ENCODE results near the gene VWF.

The VWF gene

DNA sequence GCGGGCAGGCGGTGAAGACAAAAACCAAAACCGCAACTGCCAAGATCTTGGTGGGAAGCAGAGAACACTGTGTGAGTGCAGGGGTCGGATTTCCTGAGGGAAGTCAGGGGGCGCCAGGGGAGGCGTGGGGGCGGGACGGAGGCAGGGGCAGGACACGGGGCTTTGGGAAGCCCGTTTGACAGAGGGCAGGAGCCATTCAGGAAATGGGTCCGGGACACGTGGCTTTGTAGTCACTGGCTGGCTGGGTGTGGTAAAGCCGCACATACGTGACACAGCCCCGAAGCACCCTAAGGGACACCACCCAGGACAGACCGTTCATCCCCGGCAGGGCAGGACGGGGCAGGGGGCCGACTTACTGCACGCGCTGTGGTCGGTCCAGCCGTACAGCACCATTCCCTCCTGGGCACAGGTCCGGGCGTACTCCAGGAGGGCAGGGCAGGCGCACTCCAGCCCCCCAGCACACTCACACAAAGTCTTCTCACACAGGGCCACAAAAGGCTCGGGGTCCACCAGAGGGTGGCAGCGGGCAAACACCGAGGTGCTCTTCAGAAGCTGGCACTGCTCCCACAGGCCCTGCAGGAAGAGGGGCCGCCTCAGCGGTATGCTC lies 49.4 kb downstream of the VWF start:
- no peak for DNase-seq

DNA sequence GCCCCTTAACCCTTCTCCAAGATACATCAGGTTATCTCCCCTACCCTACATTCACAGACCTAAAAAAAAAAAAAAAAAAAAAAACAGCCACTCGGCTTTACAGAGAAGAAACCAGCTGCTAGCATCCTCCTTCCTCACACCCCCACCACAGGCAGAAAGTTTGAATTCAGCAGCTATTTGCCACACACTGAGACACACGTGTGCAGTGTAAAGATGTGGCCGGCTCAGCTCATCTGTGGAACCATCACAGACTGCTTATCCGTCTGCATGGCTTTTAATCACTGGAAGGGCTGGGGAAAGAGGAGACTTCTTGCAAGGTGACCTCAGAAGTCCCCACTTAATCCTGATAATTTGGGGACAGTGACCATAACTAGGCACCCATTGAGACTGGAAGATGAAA lies 50.0 kb downstream of the VWF start:
- no peak for DNase-seq

DNA sequence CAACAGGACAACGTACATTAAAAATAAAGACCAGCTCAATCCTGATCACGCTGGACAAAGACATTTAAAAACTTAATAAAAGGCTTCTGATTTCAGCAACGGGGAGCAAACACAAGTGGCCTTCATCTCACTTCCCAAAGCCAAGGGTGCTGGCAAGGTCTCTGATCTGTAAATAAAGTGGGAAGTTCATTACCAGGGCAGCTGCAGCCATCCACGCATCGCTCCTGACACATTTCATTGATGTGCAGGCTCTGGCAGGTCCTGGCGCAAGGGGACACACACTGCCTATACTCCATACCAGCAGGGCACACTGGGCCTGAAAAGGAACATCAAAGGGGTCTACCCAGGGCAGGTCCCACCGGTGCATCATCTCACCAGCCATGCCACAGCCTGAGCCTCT lies 51.0 kb downstream of the VWF start:
- no peak for DNase-seq

DNA sequence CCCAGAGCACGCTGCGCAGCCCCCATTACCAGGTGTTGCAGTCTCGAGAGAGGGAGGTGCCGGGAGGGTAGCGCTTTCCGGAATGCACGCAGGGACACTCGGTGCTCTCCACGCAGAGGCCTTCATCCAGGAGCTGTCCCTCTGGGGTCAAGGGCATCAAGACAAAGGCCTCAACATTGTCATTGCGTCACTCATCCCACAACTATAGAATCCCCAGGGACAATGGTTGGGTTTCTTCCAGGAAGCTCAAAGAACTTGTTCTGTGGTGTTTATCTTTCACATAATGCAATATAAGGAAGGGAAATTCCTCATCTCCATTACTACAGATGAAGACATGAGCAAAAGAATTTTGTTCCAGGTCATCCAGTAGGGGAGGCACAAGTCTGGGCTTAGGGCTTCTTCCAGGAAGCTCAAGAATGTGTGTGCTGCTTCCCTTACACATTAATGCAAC lies 52.1 kb downstream of the VWF start:
- DNase-seq = no peak

DNA sequence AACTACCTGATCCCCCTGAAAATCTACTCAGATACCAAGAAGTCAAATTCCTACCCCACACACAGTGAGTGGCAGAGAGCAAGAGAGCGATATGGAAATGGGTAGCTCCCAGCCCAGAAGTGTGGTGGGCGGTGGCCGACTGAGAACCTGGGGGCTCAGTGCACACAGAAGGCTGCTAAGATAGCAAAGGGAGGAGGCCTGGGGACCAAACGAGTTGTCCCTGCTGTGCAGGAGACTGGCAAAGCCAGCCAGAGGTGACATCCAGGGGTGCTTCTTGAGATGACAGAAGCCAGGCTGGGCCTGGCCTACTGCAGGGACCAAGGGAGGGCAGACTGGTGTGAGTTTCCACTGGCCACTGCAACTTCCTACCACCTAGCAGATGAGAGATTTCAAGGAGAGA lies 52.9 kb downstream of the VWF start:
- DNase-seq = no peak

DNA sequence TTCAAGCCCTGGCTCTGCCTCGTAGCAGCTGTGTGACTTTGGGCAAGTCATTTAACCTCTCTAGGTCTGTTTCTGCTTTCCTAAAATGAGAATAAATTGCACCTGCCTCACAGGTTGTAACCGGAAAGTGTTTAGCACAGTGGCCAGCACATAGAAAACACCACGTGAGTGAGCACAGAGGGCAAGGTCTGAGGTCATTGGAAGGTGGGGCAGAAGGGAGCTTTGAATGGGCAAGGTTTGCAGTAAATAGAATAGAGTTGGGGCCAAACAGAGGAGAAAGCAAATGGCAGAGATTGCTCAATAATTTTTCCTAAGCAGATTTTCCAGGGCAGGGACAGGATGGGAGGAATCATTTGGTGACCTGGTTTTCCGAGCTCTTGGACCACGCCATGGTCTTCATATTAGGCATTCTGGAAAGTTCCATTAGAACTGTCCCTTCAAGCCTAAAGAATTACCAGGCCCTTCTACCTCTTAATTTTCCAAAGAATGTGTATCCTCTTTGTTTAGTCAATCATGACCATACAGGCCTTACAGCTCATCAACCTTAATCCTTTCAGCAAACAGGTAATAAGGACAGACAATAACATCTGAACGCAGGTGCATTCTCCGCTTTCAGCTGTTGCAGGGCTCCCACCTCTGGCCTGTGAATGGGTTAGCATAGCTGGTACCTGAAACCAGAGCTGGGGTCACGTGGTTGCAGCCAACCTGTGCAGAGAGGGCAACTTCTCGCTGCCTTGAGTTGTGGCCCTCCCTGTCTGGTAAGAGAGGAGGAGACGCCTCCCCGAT lies 53.8 kb downstream of the VWF start:
- no peak for DNase-seq

DNA sequence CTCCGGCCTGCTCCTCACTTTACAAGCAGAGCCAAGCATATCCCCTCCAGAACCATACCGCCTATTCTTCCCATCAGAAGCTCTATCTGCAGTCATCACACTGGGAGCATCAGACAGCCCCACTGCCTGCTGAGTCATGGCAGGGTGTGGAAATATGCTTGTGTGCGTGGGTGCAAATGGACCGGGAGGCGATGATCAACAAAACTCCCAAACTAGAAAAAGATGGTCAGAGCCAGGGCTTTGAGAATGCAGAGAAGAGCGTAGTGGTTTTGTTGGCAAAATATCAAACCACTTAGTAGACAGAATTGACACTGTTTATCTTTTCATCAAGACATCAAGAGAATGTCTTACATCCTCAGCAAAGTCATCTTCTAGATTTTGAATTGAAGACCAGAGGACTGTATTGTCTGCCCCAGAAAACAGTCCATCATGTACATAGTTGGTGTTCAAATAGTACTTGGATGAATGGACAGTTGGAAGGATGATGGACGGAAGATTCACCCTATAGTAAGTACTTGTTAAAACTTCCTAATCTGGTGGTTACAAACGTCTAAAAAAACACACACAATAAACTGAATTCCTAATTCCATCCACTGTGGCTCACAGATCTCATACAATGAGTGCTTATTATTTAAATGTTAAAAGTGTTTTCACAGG lies 54.9 kb downstream of the VWF start:
- DNase-seq = peak; percentile 65

DNA sequence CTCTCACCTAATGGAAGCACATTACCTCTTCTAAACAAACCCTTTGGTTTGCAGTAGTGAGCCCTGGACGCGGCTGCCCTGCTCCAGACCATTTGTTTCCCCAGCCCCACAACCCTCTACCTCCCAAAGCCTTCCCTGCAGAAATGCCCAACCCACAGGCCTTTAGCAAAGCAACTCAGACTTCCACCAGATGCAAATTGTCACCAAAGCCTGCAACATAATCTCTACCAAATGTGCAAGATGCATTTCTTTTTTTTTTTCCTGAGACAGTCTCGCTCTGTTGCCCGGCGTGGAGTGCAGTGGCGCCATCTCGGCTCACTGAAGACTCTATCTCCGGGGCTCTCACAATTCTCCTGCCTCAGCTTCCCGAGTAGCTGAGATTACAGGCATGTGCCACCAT lies 56.2 kb downstream of the VWF start:
- DNase-seq = no peak

DNA sequence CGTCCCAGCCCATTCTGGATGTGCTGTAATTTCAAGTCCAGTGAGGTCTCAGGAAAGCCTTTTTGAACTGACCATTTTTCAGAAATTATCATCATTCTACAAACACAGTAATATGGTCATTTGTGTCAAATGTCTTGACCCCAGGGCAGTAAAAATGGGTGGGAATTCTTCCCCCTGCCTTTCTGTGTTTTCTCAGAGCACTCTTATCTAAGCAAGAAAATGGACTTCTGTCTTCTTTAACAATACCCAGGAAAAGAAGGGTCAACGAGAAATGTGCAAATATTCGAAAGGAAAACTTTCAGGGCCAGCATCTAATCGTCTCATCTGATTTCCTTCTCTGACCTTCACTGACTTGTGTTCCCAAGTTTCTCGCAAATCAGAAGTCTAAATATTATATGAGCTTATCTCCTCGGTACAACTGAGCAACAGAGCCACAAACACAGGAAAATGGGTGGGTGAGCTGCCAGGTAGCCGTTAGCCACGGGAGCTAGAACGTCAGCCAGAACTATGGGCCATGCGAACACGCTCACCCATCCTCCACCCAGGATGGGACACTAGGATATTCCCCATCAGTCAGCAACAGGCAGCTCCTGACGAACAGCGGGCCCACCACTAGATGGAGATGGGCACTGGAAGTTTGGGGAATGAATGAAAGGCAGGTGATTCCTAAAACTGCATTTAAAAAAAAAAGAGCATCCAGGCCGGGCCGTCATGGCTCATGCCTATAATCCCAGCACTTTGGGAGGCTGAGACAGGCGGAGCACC lies 57.1 kb downstream of the VWF start:
- no peak for DNase-seq

DNA sequence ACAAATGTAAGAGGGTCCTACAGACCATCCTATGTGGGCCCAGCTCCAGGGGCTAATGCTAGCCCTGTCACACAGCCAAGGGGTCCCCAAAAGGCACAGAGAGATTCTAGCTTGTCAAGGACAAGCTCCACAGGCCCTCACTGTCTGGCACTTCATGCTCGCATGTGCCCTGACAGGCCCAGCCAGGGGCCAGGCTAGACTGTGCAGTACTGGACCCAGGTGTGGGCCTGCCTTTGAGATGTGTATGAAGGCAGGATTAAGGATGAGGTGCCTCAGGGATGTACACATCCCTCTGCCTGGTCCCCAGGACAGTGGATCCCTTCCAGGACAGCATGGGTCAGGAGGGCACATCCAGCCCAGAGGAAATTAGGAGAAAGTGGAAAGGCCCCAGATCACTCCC lies 57.8 kb downstream of the VWF start:
- no peak for DNase-seq

DNA sequence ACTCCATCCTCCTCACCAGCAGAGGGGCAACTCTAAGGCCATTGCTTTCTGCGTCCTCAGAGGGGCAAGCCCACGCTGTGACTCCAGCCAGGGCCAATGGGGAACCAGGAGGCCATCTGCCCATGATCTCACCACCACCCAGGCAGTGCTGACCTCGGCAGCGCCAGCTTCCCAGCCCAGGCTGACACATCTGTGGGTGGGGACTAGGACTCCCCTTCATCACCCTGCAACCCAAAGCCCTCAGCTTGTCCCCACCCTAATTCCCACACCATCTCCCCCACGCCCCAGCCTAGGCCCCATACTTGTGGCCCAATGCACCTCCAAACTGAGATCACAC lies 58.6 kb downstream of the VWF start:
- no peak for DNase-seq

DNA sequence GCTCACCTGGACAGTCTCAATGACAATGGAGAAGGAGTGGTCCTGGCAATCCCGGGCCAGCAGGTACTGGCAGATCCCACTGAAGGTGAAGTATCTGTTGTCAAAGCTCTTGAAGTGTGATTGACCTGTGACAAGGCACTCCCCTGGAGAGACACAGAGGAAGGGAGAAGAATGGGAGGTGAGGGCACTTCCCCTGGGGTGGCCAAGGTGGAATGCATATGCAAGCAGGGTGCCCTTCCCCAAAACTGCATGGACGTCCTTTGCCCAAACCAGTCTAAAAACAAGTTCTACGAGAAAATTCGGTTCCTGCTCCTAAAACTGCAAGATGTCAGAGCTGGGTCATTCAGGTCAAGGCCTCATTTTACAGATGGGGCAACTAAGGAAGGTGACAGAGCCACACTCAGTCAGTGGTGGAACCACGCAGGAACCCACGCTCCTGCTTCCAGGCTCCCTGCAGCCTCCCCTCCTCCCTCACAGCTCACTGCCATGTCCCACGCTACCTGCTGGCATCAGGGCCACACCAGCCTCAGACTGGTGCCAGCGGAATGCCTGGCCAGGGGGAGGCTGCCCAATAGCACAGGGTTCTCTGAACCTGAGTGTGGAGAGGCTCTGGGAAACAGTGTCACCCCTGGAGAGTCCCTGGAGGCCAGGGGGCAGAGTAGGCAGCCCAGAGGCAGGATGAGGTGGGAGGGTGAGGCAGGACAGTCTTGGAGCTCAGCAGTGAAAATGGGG lies 59.2 kb downstream of the VWF start:
- DNase-seq = no peak

DNA sequence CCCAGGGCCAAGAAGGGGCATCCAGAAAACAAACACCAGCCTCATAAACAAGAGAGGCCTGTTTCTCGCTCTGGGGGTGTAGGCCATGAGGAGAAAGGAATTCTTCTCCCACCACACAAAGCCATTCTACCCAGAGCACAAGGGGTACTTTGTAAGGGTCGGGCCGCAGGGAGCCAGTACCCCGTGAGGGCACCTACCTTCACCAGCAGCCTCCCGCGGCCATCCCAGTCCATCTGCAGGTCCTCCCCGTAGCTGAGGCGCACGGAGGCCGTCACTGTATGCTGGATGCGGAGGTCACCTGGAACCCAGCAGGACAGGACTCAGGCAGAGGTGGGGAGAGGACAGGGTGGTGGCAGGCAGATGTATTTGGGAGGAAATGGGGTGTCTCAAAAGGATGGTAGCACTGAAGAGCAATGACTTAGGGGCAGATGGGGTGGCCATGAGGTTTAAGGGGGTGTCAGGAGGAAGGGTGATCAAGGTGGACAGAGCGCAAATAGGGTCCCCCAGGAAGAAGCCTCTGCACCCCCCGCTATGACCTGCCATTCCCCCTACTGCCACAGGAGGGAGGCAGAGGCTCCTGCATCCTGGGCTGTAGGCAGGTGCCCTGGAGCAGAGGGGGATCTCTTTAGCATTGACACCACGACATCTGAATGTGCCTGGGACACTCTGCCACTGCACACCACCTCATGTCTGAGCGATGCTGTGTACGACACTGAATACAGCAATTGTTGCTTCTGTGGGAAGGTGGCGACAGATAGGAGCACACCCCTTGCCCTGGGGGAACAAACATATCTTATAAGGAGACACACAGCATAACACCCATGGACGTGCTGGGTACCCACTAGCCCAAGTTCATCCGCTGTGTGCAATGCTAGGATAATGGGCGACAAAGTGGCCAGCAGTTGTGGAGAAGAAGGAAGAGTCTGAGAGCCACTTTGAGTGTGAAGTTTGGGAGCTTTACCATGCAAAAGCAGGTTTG lies 61.4 kb downstream of the VWF start:
- peak; percentile 18 for DNase-seq

DNA sequence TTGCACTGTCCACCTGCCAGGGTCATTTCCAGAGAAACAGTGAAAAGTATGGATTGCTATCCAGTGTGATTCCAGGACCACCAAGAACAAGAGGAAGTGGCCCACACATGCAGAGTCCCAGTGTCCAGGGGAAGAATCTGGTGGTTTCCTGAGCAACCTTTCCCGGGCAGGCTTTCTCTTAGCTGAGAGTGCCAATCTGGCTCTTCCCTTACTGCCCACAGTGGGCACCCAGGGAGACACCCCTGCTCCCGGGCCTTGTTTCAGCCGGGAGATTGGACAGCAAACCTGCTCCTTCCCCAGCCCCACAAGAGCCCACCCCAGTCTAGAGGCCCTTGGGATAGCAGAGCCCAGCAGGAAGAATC lies 62.1 kb downstream of the VWF start:
- DNase-seq = no peak

DNA sequence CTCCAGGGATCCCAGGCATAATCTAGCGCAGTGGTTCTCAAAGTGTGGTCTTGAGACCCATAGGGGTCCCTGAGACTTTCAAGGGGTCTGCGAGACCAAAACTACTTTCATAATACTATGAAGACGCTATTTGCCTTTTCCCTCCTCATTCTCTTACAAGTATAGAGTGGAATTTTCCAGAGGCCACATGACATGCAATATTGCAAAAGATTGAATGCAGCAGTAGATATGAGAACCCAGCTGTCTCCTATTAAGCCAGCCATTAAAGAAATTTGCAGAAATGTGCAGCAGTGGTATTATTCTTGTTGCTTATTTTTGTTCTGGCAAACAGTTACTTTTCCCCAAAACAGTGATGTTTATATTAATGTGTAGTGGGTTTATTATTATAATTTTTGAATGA lies 62.8 kb downstream of the VWF start:
- DNase-seq = no peak

DNA sequence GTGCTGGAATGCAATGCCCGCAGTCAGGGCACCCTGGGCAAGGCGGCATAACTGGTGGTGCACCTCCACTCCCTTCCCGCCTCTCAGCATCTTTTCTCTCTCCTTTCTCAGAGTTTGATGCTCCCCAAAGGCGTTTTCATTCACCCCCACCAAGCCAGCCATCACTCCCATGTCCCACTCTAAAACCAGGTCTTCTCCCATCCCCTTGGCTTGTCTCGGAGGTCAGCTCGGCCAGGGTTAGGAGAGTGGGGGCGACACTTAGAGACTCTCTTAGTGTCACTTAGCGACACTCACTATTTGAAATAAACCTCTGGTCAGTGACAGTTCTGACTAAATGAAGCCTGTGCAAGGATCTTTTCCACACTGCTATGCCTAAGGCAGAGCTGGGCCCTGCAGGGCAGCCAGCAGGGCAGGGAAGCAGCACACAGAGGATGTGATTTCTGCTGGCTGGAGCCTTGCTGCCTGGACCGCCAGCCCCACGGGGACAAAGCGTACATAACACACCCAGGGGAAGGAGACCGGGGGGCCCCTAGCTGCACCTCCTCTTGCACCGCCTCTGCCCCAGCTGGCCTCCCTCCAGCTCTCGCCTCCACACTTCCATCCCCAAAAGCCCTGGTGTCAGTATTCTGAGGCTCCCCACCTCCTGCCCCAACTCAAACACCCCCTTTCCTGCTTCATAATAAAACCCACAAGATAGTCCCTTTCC lies 64.5 kb downstream of the VWF start:
- DNase-seq = no peak

DNA sequence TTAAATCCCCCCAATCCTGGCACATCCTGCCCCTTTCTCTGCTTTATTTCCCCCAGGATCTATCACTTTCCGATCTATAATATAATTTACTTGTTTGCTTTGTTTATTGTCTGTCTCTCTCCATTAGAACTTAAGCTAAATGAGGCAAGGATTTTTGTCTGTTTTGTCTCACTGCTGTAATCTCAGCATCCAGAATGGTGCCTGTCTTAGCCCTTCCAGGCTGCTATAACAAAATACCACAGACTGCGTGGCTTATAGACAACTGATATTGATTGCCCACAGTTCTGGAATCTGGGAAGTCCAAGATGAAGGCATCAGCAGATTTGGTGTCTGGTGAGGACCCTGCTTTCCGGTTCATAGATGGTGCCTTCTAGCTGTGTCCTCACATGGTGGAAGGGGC lies 65.2 kb downstream of the VWF start:
- no peak for DNase-seq

DNA sequence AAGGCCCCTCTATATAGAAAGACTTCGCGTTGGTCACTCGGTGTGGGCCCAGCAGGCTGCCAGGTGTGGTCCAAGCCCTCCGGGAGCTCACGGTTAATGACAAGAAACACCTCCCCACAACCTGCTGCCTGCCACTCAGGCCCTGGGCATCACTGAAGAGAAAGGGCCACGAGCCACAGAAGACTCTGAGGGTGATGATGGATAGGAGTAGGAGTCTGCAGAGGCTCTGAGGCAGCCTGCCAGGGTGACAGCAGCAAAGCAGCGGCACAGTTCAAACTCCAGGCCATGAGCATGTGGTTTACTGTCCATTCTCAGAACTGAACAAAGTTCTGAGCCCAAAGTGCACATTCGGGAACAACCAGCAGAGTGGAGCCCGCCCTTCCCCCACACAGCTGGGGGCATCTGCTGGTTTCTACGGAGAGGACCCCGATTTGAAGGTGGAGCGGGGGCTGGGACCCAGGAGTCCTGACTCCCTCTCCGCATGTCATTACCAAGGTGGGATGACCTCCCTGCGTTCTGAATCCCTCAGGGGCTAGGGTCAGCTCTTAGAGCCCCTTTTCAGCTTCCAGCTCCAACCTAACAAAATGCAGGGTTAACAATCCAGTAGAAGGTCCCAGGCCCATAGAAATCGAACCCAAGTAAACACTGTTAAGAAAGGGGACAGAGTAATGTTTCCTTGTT lies 65.8 kb downstream of the VWF start:
- no peak for DNase-seq

DNA sequence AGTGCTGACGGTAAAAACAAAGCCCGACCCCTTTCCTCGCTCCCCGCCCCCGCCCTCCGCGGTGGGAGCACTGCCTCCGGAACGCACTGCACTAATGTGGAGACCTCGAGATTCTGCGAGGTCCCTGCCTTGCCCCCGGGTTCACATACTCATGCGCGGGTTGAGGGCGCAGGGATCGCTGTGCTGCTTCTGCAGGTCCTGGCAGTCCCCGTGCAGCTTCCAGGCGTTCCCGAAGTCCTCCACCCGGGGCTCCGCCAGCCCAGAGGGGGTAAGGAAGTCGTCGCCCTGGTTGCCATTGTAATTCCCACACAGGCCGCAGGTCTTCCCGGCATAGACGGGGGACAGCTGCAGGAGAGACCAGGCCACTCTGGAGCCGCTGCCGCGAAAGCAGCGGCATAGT lies 66.8 kb downstream of the VWF start:
- no peak for DNase-seq

DNA sequence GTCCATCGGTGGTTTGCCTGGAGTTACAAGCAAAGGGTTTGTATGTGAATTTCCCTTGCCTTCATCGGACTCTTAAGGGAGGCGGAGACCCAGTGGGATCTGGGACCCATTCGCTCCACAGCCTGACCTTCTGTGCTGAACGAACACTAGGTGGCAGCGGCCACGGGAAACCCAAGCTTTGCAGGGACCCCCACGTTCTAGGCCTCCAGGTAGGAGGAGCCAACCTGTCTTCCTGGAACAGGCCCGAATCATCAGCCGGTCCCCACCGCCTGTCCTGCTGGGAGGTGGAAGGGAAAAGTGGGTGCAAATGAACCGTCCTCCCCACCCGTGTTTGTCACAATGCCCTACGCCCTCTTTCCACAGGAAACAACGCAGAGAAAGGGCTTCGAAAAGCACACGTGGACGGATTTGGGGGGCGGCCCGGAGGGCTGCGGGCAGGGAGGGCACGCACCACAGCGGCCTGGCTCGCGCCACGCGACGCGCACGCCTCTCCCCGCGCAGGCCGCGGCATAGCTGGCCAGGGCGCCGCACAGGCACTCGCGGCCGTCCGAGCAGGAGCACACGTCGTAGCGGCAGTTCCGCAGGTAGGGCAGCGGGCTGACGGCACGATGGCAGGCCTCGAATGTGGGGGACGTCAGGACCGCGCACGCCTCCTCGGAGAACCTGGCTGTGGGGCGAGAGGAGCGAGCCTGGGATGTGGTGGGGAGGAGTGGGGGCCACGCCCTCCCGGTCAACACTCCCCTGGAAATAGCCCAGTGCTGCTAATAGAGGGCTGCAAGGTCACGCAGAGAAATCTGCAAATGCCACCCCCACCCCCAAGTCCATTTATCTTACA lies 67.8 kb downstream of the VWF start:
- DNase-seq = no peak

All from amniotic stem cell (primary cell).